Urinary bladder (tissue), 4 donors: ENCODE measurements around the gene DCDC2. TPM values are rescaled to one million over a fixed set of nuclear protein-coding genes. Genes with fewer than 3 reads are reported as not detected.
"Not testable (repeated sequence)": the region's sequence is repeated elsewhere in the genome, so short reads cannot be mapped to it uniquely, and the experiment has no call there.

ENCODE experiments used
- DNase-seq: peaks from one replicate; pipeline ENCODE4 v3.0.0-alpha.2; 2015; ENCODE audit errors: extremely low spot score
- H3K27ac ChIP-seq: one replicate; pipeline ENCODE4 v1.5.1; 2013; ENCODE audit warnings: low read depth, mild to moderate bottlenecking, moderate library complexity
- H3K36me3 ChIP-seq: one replicate; pipeline ENCODE4 v1.6.1; 2013; ENCODE audit warnings: mild to moderate bottlenecking, moderate library complexity; ENCODE audit not compliant: insufficient read depth
- H3K4me1 ChIP-seq: one replicate; pipeline ENCODE4 v1.6.1; 2013; ENCODE audit warnings: mild to moderate bottlenecking, moderate library complexity; ENCODE audit not compliant: insufficient read depth
- H3K4me3 ChIP-seq: one replicate; pipeline ENCODE4 v1.5.1; 2013; ENCODE audit warnings: low read depth, low read length
- WGBS: extraction: QIAGEN DNeasy Blood & Tissue Kit; methylation state at CpG from one replicate; pipeline ENCODE4 v1.1.7; 2013; 5-methylcytosine and 5-hydroxymethylcytosine counted together
- polyA plus RNA-seq: library from polyadenylated mRNA; stranded (reverse); fragments of 200-250 nt; gene quantifications from one replicate; pipeline ENCODE4 v1.2.3, GENCODE V29; 2013
- total RNA-seq: library from RNA; depleted of rRNA; stranded (reverse); fragments of >200 nt; gene quantifications from one replicate; pipeline ENCODE4 v1.2.3, GENCODE V29; 2014
- donor health status: healthy with polysubstance abuse.
- donor health status: healthy.

The DCDC2 gene
- total and polyA plus RNA-seq, 2 donors: 0.23 to 4.3 TPM

- Histone ChIP-seq H3K4me3 (no peak overlapping the region), H3K27ac (no peak overlapping the region), H3K36me3 (no peaks in the 10 kb centered on the region), H3K4me1 (no peaks in the 10 kb centered on the region)
- 78% methylated on average over 3 of the region's 3 CpGs for WGBS
- no peak for DNase-seq
Measured at GRCh38 chr6:24226541-24226940, 131.3 kb downstream of the DCDC2 start.

- Histone ChIP-seq H3K36me3 (no peaks in the 10 kb centered on the region), H3K4me1 (no peaks in the 10 kb centered on the region), H3K27ac (no peak overlapping the region), H3K4me3 (no peak overlapping the region)
- WGBS: 89% methylated on average over 2 of the region's 2 CpGs
- no peak for DNase-seq
Measured at GRCh38 chr6:24225838-24226237, 132.0 kb downstream of the DCDC2 start.

- Histone ChIP-seq H3K4me1 (no peaks in the 10 kb centered on the region), H3K27ac (no peak overlapping the region)
- WGBS: 68% methylated on average over 7 of the region's 7 CpGs
Measured at GRCh38 chr6:24223115-24223919, 134.5 kb downstream of the DCDC2 start.

GRCh38 chr6:24219670-24220069, 138.2 kb downstream of the DCDC2 start:
- Histone ChIP-seq H3K4me1 (no peaks in the 10 kb centered on the region), H3K27ac (no peak overlapping the region), H3K4me3 (no peak overlapping the region), H3K36me3 (no peaks in the 10 kb centered on the region)
- DNase-seq: no peak
- 76% methylated on average over 3 of the region's 3 CpGs for WGBS

More at GRCh38 chr6:24223115-24223919, 134.5 kb downstream of the DCDC2 start:
- Histone ChIP-seq H3K36me3 (no peaks in the 10 kb centered on the region), H3K4me3 (no peak overlapping the region)
- no peak for DNase-seq

- no peaks in the 10 kb centered on the region for H3K4me1 ChIP-seq
- no peak for DNase-seq
- no peak overlapping the region for H3K4me3 ChIP-seq
- no peak overlapping the region for H3K27ac ChIP-seq
- no peaks in the 10 kb centered on the region for H3K36me3 ChIP-seq
- WGBS: 84% methylated on average over 5 of the region's 5 CpGs
Measured at GRCh38 chr6:24214984-24215383, 142.9 kb downstream of the DCDC2 start.

GRCh38 chr6:24207413-24207812, 150.4 kb downstream of the DCDC2 start:
- Histone ChIP-seq H3K4me1 (no peaks in the 10 kb centered on the region), H3K27ac (no peak overlapping the region), H3K4me3 (no peak overlapping the region), H3K36me3 (no peaks in the 10 kb centered on the region)
- no peak for DNase-seq
- WGBS: 72% methylated on average over 4 of the region's 4 CpGs

- Histone ChIP-seq H3K36me3 (no peaks in the 10 kb centered on the region), H3K27ac (no peak overlapping the region), H3K4me1 (no peaks in the 10 kb centered on the region), H3K4me3 (no peak overlapping the region)
- 10% methylated on average over 4 of the region's 4 CpGs for WGBS
- DNase-seq: peak; percentile 40
Measured at GRCh38 chr6:24205020-24205492, 152.8 kb downstream of the DCDC2 start.

- not testable (repeated sequence) for H3K27ac ChIP-seq, H3K36me3 ChIP-seq, H3K4me3 ChIP-seq, DNase-seq, H3K4me1 ChIP-seq
- 94% methylated on average over 3 of the region's 3 CpGs for WGBS
Measured at GRCh38 chr6:24204113-24204512, 153.7 kb downstream of the DCDC2 start.

GRCh38 chr6:24197892-24198291, 160.0 kb downstream of the DCDC2 start:
- Histone ChIP-seq H3K4me3 (no peak overlapping the region), H3K27ac (no peak overlapping the region), H3K36me3 (no peaks in the 10 kb centered on the region), H3K4me1 (no peaks in the 10 kb centered on the region)
- 89% methylated on average over 1 of the region's 1 CpG for WGBS
- DNase-seq: no peak

GRCh38 chr6:24195836-24196597, 161.8 kb downstream of the DCDC2 start:
- 93% methylated on average over 3 of the region's 3 CpGs for WGBS
- Histone ChIP-seq H3K27ac (no peak overlapping the region), H3K4me1 (no peaks in the 10 kb centered on the region), H3K4me3 (no peak overlapping the region), H3K36me3 (no peaks in the 10 kb centered on the region)
- DNase-seq: no peak

- no peak for DNase-seq
- Histone ChIP-seq H3K4me3 (no peak overlapping the region), H3K36me3 (no peaks in the 10 kb centered on the region), H3K4me1 (no peaks in the 10 kb centered on the region), H3K27ac (no peak overlapping the region)
- 94% methylated on average over 2 of the region's 2 CpGs for WGBS
Measured at GRCh38 chr6:24194978-24195700, 162.7 kb downstream of the DCDC2 start.

GRCh38 chr6:24193364-24193763, 164.5 kb downstream of the DCDC2 start:
- Histone ChIP-seq H3K4me3 (no peak overlapping the region), H3K36me3 (no peaks in the 10 kb centered on the region), H3K4me1 (no peaks in the 10 kb centered on the region), H3K27ac (no peak overlapping the region)
- no peak for DNase-seq

GRCh38 chr6:24191346-24191745, 166.5 kb downstream of the DCDC2 start:
- H3K36me3 ChIP-seq: no peaks in the 10 kb centered on the region
- DNase-seq: no peak
- H3K27ac ChIP-seq: no peak overlapping the region
- 46% methylated on average over 2 of the region's 2 CpGs for WGBS
- H3K4me1 ChIP-seq: no peaks in the 10 kb centered on the region
- no peak overlapping the region for H3K4me3 ChIP-seq
